ENCODE results near the gene SMG1. TPM values are rescaled to one million over a fixed set of nuclear protein-coding genes. Genes with fewer than 3 reads are reported as not detected.
"Not testable (repeated sequence)": the region's sequence is repeated elsewhere in the genome, so short reads cannot be mapped to it uniquely, and the experiment has no call there.

Gene SMG1
- total and polyA plus RNA-seq, 2 of the 13 experiments (the other 11 are each of a cell fraction or from before 2014, with no cell fraction given), result 48.7 to 53.7 TPM

GRCh38 chr16:18925986-18926865, at the start of gene SMG1 (continued):
- TF ChIP-seq TAF1 (CRISPR knock-in tag; IDR thresholded peaks at IDR 0.05) (peak; percentile 71), ZNF879 (CRISPR knock-in tag; IDR thresholded peaks at IDR 0.05) (peak; percentile 87; the same call in 1 of the 2 replicates), ASH2L (IDR thresholded peaks at IDR 0.05; ENCODE audit: insufficient read length, low read depth, low read length) (peak; percentile 75), CHCHD3 (CRISPR knock-in tag; IDR thresholded peaks at IDR 0.05) (peak; percentile 83), CREM (IDR thresholded peaks at IDR 0.05) (peak; percentile 68), ZNF331 (CRISPR knock-in tag; IDR thresholded peaks at IDR 0.05) (peak; percentile 56), CREB1 (IDR thresholded peaks at IDR 0.05) (peak; percentile 36; the same call in 1 of the 2 replicates), ZNF839 (CRISPR knock-in tag; IDR thresholded peaks at IDR 0.05; ENCODE audit: borderline replicate concordance) (peak; percentile 91), ZSCAN21 (CRISPR knock-in tag; IDR thresholded peaks at IDR 0.05; ENCODE audit: borderline replicate concordance) (peak; percentile 94), FOXA3 (CRISPR knock-in tag; IDR thresholded peaks at IDR 0.05) (peak; percentile 66), SRY (CRISPR knock-in tag; IDR thresholded peaks at IDR 0.05) (peak; percentile 96), ZNF784 (CRISPR knock-in tag; IDR thresholded peaks at IDR 0.05; ENCODE audit: borderline replicate concordance) (peak; percentile 92), ZNF850 (CRISPR knock-in tag; conservative IDR thresholded peaks at IDR 0.05) (peak; percentile 81; the same call in 1 of the 2 replicates), ZNF446 (CRISPR knock-in tag; IDR thresholded peaks at IDR 0.05) (peak; percentile 96), ZNF501 (CRISPR knock-in tag; IDR thresholded peaks at IDR 0.05) (peak; percentile 89), ZNF354B (CRISPR knock-in tag; IDR thresholded peaks at IDR 0.05) (peak; percentile 99), KDM4B (CRISPR knock-in tag; IDR thresholded peaks at IDR 0.05) (peak; percentile 60; the same call in 1 of the 2 replicates), GLI4 (CRISPR knock-in tag; IDR thresholded peaks at IDR 0.05; ENCODE audit: borderline replicate concordance) (peak; percentile 89; the same call in 1 of the 2 replicates), NFATC3 (CRISPR knock-in tag; IDR thresholded peaks at IDR 0.05) (peak; percentile 98), ZZZ3 (CRISPR knock-in tag; IDR thresholded peaks at IDR 0.05; ENCODE audit: borderline replicate concordance) (peak; percentile 73; the same call in 1 of the 2 replicates), PITX1 (CRISPR knock-in tag; IDR thresholded peaks at IDR 0.05) (peak; percentile 59)
- TF ChIP-seq CREM, CREB1 (CRISPR knock-in tag; IDR thresholded peaks at IDR 0.05): not testable (repeated sequence)
- TF ChIP-seq, protein P1, sequence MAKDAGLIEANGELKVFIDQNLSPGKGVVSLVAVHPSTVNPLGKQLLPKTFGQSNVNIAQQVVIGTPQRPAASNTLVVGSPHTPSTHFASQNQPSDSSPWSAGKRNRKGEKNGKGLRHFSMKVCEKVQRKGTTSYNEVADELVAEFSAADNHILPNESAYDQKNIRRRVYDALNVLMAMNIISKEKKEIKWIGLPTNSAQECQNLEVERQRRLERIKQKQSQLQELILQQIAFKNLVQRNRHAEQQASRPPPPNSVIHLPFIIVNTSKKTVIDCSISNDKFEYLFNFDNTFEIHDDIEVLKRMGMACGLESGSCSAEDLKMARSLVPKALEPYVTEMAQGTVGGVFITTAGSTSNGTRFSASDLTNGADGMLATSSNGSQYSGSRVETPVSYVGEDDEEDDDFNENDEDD (CRISPR knock-in tag; IDR thresholded peaks at IDR 0.05; ENCODE audit: borderline replicate concordance), result peak; percentile 92
- TF ChIP-seq, protein P2, sequence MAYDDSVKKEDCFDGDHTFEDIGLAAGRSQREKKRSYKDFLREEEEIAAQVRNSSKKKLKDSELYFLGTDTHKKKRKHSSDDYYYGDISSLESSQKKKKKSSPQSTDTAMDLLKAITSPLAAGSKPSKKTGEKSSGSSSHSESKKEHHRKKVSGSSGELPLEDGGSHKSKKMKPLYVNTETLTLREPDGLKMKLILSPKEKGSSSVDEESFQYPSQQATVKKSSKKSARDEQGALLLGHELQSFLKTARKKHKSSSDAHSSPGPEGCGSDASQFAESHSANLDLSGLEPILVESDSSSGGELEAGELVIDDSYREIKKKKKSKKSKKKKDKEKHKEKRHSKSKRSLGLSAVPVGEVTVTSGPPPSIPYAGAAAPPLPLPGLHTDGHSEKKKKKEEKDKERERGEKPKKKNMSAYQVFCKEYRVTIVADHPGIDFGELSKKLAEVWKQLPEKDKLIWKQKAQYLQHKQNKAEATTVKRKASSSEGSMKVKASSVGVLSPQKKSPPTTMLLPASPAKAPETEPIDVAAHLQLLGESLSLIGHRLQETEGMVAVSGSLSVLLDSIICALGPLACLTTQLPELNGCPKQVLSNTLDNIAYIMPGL (CRISPR knock-in tag; IDR thresholded peaks at IDR 0.05; ENCODE audit: borderline replicate concordance in 1 of 2, low read depth in 1 of 2), result peak; percentile 48 to 78; a peak in 3 of 4 replicates
